Endothelial cell of umbilical vein (primary cell): ENCODE data around the gene GPR17.

Experiments used
- EZH2 ChIP-seq: IDR thresholded peaks from 2 replicates; pipeline ENCODE4 v1.6.1; 2012; ENCODE audit warnings: borderline replicate concordance, low read depth, mild to moderate bottlenecking, moderate library complexity, low read length, inconsistent platforms; ENCODE audit not compliant: severe bottlenecking
- GATA2 ChIP-seq: IDR thresholded peaks from 2 replicates; pipeline ENCODE4 v1.7.0; 2011; ENCODE audit warnings: low read depth, mild to moderate bottlenecking, moderate library complexity, mixed read lengths, low read length; ENCODE audit not compliant: insufficient read length, insufficient read depth
- JUN ChIP-seq: IDR thresholded peaks from 2 replicates; pipeline ENCODE4 v1.6.1; 2011; ENCODE audit warnings: borderline replicate concordance, low read depth; ENCODE audit not compliant: insufficient read length, insufficient read depth
- POLR2A ChIP-seq: IDR thresholded peaks from 2 replicates; pipeline ENCODE4 v1.6.1; 2012; ENCODE audit warnings: low read depth, mild to moderate bottlenecking, control low read depth, low read length
- POLR2AphosphoS5 ChIP-seq: IDR thresholded peaks from 2 replicates; pipeline ENCODE4 v1.6.1; 2012; ENCODE audit warnings: low read depth, mild to moderate bottlenecking, control low read depth, low read length, moderate library complexity; ENCODE audit not compliant: insufficient read depth
- TF ChIP-seq, protein P1 (sequence below), 2 donors: IDR thresholded peaks; 1 replicate in 1 of 2; 2 replicates in 1 of 2; pipeline ENCODE4 v1.5.1; 2011; ENCODE audit warnings: low read length in 2 of 2, mild to moderate bottlenecking in 2 of 2, moderate library complexity in 2 of 2, control low read depth in 1 of 2, inconsistent platforms in 1 of 2, low read depth in 1 of 2; ENCODE audit not compliant: insufficient read depth in 1 of 2; ENCODE audit errors: extremely low read depth in 1 of 2
- TF ChIP-seq, protein P2 (sequence below): IDR thresholded peaks from 2 replicates; pipeline ENCODE4 v1.6.1; 2011; ENCODE audit not compliant: insufficient read depth, insufficient read length

DNA sequence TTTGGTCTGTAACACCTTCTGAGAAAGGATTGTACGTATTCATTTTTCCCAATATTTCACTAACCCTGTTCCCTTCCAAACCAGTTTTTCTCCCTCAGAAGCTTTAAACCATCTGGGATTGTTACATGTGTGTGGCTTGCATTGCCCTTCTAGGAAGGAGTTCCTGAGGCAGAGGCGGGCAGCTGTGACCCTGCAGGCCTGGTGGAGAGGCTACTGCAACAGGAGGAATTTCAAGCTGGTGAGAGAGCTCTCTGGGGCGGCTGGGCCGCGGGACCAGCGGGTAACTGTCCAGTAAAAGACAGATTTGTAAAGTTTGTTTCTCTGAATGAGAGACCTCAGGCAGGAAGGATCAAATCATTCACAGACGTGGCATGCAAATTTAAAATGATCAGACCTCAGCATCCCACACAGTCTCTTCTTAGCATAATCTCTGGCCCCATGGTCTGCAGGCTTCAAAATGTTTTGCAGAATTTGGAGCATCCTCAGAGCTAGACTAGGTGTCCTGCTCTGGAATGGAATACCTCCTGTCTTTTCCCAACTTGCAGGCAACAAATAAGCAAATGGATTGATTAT, 40.2 kb upstream of the GPR17 start:
- no peak for TF ChIP-seq POLR2A
- TF ChIP-seq, protein P1, sequence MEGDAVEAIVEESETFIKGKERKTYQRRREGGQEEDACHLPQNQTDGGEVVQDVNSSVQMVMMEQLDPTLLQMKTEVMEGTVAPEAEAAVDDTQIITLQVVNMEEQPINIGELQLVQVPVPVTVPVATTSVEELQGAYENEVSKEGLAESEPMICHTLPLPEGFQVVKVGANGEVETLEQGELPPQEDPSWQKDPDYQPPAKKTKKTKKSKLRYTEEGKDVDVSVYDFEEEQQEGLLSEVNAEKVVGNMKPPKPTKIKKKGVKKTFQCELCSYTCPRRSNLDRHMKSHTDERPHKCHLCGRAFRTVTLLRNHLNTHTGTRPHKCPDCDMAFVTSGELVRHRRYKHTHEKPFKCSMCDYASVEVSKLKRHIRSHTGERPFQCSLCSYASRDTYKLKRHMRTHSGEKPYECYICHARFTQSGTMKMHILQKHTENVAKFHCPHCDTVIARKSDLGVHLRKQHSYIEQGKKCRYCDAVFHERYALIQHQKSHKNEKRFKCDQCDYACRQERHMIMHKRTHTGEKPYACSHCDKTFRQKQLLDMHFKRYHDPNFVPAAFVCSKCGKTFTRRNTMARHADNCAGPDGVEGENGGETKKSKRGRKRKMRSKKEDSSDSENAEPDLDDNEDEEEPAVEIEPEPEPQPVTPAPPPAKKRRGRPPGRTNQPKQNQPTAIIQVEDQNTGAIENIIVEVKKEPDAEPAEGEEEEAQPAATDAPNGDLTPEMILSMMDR (IDR thresholded peaks at IDR 0.05; ENCODE audit: extremely low read depth in 1 of 2, insufficient read depth in 1 of 2, low read depth in 1 of 2, low read length in 2 of 2), result no peak
- TF ChIP-seq EZH2, result no peak
- TF ChIP-seq, protein P2, sequence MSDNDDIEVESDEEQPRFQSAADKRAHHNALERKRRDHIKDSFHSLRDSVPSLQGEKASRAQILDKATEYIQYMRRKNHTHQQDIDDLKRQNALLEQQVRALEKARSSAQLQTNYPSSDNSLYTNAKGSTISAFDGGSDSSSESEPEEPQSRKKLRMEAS, result no peak
- no peak for TF ChIP-seq POLR2AphosphoS5
- TF ChIP-seq JUN, result no peak
- TF ChIP-seq GATA2, result no peak
